Effector memory CD4-positive, alpha-beta T cell (primary cell): ENCODE results near the gene GNB5.
"Not testable (repeated sequence)": the region's sequence is repeated elsewhere in the genome, so short reads cannot be mapped to it uniquely, and the experiment has no call there.

Experiments
- DNase-seq, 3 donors: peaks; one replicate each; pipeline ENCODE4 v3.0.0-alpha.2; 2020
- H3K27ac ChIP-seq: 2 replicates; pipeline ENCODE4 v1.7.0; 2013; ENCODE audit warnings: mild to moderate bottlenecking, low read length, moderate library complexity; ENCODE audit not compliant: insufficient read depth, poor library complexity, severe bottlenecking
- H3K27me3 ChIP-seq: replicated peaks from 2 replicates; pipeline ENCODE4 v1.7.0; 2013; ENCODE audit warnings: mild to moderate bottlenecking, low read length; ENCODE audit not compliant: insufficient read depth, control insufficient read depth, poor library complexity, severe bottlenecking
- H3K36me3 ChIP-seq: 2 replicates; pipeline ENCODE4 v1.7.0; 2013; ENCODE audit warnings: mild to moderate bottlenecking, low read length, moderate library complexity; ENCODE audit not compliant: control insufficient read depth, insufficient read depth
- H3K4me1 ChIP-seq: 2 replicates; pipeline ENCODE4 v1.7.0; 2013; ENCODE audit warnings: low read length, mild to moderate bottlenecking; ENCODE audit not compliant: control insufficient read depth, insufficient read depth, poor library complexity, severe bottlenecking
- H3K4me3 ChIP-seq: 2 replicates; pipeline ENCODE4 v1.7.0; 2013; ENCODE audit warnings: low read length, low read depth, mild to moderate bottlenecking; ENCODE audit not compliant: insufficient read depth, poor library complexity, severe bottlenecking
- H3K9me3 ChIP-seq: 2 replicates; pipeline ENCODE4 v1.7.0; 2013; ENCODE audit warnings: mild to moderate bottlenecking, low read length, moderate library complexity; ENCODE audit not compliant: control insufficient read depth

GNB5 gene

GRCh38 chr15:52083603-52084002 lies 107.6 kb downstream of the GNB5 start:
- H3K9me3 ChIP-seq, result peaks cover 6% of the 10 kb centered on the region
- no peak overlapping the region for H3K4me3 ChIP-seq
- H3K27ac ChIP-seq, result no peak overlapping the region
- DNase-seq, result no peak
- H3K4me1 ChIP-seq, result no peaks in the 10 kb centered on the region
- H3K27me3 ChIP-seq, result no peaks in the 10 kb centered on the region
- no peaks in the 10 kb centered on the region for H3K36me3 ChIP-seq

GRCh38 chr15:52083037-52083359 lies 108.2 kb downstream of the GNB5 start:
- not testable (repeated sequence) for DNase-seq, H3K9me3 ChIP-seq, H3K27ac ChIP-seq, H3K36me3 ChIP-seq, H3K4me3 ChIP-seq, H3K4me1 ChIP-seq, H3K27me3 ChIP-seq

- no peaks in the 10 kb centered on the region for H3K36me3 ChIP-seq
- no peak for DNase-seq
- H3K9me3 ChIP-seq, result peaks cover 6% of the 10 kb centered on the region
- H3K4me3 ChIP-seq, result no peak overlapping the region
- no peaks in the 10 kb centered on the region for H3K4me1 ChIP-seq
- H3K27ac ChIP-seq, result no peak overlapping the region
- H3K27me3 ChIP-seq, result no peaks in the 10 kb centered on the region
Measured at GRCh38 chr15:52082197-52083036, 108.8 kb downstream of the GNB5 start.

GRCh38 chr15:52080706-52081392 lies 110.3 kb downstream of the GNB5 start:
- DNase-seq, result no peak
- no peaks in the 10 kb centered on the region for H3K9me3 ChIP-seq
- no peaks in the 10 kb centered on the region for H3K36me3 ChIP-seq
- no peak overlapping the region for H3K4me3 ChIP-seq
- H3K27ac ChIP-seq, result no peak overlapping the region
- H3K4me1 ChIP-seq, result no peaks in the 10 kb centered on the region
- no peaks in the 10 kb centered on the region for H3K27me3 ChIP-seq

- DNase-seq, result no peak
- Histone ChIP-seq H3K4me1 (no peaks in the 10 kb centered on the region), H3K9me3 (no peaks in the 10 kb centered on the region), H3K27me3 (no peaks in the 10 kb centered on the region), H3K36me3 (no peaks in the 10 kb centered on the region), H3K4me3 (no peak overlapping the region), H3K27ac (no peak overlapping the region)
Measured at GRCh38 chr15:52080031-52080430, 111.2 kb downstream of the GNB5 start.

GRCh38 chr15:52078876-52079700 lies 112.1 kb downstream of the GNB5 start:
- Histone ChIP-seq H3K9me3 (no peaks in the 10 kb centered on the region), H3K4me3 (no peak overlapping the region), H3K4me1 (no peaks in the 10 kb centered on the region), H3K36me3 (no peaks in the 10 kb centered on the region), H3K27me3 (no peaks in the 10 kb centered on the region), H3K27ac (no peak overlapping the region)
- DNase-seq, result peak; percentile 55 to 74 (median 61)

- no peak overlapping the region for H3K27ac ChIP-seq
- no peak overlapping the region for H3K4me3 ChIP-seq
- H3K9me3 ChIP-seq, result no peaks in the 10 kb centered on the region
Measured at GRCh38 chr15:52078197-52078875, 112.9 kb downstream of the GNB5 start.

GRCh38 chr15:52076889-52077781 lies 114.1 kb downstream of the GNB5 start:
- Histone ChIP-seq H3K9me3 (no peaks in the 10 kb centered on the region), H3K27ac (no peak overlapping the region), H3K4me1 (no peaks in the 10 kb centered on the region), H3K36me3 (no peaks in the 10 kb centered on the region), H3K4me3 (no peak overlapping the region), H3K27me3 (no peaks in the 10 kb centered on the region)
- DNase-seq, result no peak

More at GRCh38 chr15:52078197-52078875, 112.9 kb downstream of the GNB5 start:
- DNase-seq, result no peak
- Histone ChIP-seq H3K36me3 (no peaks in the 10 kb centered on the region), H3K27me3 (no peaks in the 10 kb centered on the region), H3K4me1 (no peaks in the 10 kb centered on the region)

- Histone ChIP-seq H3K27me3 (no peaks in the 10 kb centered on the region), H3K4me3 (no peak overlapping the region), H3K4me1 (no peaks in the 10 kb centered on the region), H3K27ac (no peak overlapping the region), H3K9me3 (no peaks in the 10 kb centered on the region), H3K36me3 (no peaks in the 10 kb centered on the region)
- no peak for DNase-seq
Measured at GRCh38 chr15:52071570-52071969, 119.6 kb downstream of the GNB5 start.
